Neural cell (in vitro differentiated cells): ENCODE measurements around the gene SDR42E1. TPM values are rescaled to one million over a fixed set of nuclear protein-coding genes. Genes with fewer than 3 reads are reported as not detected.

Source experiments
- H2AFZ ChIP-seq: fragments of 200-600, 300-800 bp; sonication (generic), shearing (Covaris generic); 2 replicates; pipeline ENCODE4 v1.6.0; 2014; ENCODE audit warnings: low read depth, mild to moderate bottlenecking, antibody characterized with exemption, low read length, moderate library complexity
- H3F3A ChIP-seq: fragments of 200-600 bp; shearing (Covaris generic); 2 replicates; pipeline ENCODE4 v1.6.1; 2016; ENCODE audit warnings: mild to moderate bottlenecking, moderate library complexity, mixed read lengths, antibody characterized with exemption, low read length; ENCODE audit not compliant: insufficient read depth, poor library complexity, severe bottlenecking
- H3K27ac ChIP-seq: fragments of 200-600, 300-800 bp; sonication (generic), shearing (Covaris generic); 2 replicates; pipeline ENCODE4 v1.5.1; 2014; ENCODE audit warnings: mild to moderate bottlenecking, low read length, moderate library complexity
- H3K27me3 ChIP-seq: fragments of 300-800, 200-600 bp; sonication (generic), shearing (Covaris generic); 2 replicates; pipeline ENCODE4 v1.6.0; 2014; ENCODE audit warnings: mild to moderate bottlenecking, low read depth, low read length, moderate library complexity; ENCODE audit not compliant: insufficient read depth
- H3K36me3 ChIP-seq: fragments of 300-800, 200-600 bp; sonication (generic), shearing (Covaris generic); 2 replicates; pipeline ENCODE4 v1.5.1; 2014; ENCODE audit warnings: mild to moderate bottlenecking, antibody characterized with exemption, low read length, moderate library complexity; ENCODE audit not compliant: insufficient read depth
- H3K4me2 ChIP-seq: fragments of 300-800, 200-600 bp; sonication (generic), shearing (Covaris generic); 2 replicates; pipeline ENCODE4 v1.6.0; 2014; ENCODE audit warnings: mild to moderate bottlenecking, low read length
- H3K4me3 ChIP-seq: fragments of 300-800, 200-600 bp; sonication (generic), shearing (Covaris generic); 2 replicates; pipeline ENCODE4 v1.5.1; 2014; ENCODE audit warnings: mild to moderate bottlenecking, low read length, moderate library complexity
- H3K79me2 ChIP-seq: fragments of 200-600 bp; shearing (Covaris generic); replicated peaks from 2 replicates; pipeline ENCODE4 v1.6.0; 2014; ENCODE audit warnings: mild to moderate bottlenecking, low read length, moderate library complexity; ENCODE audit not compliant: insufficient read depth
- H3K9ac ChIP-seq: fragments of 300-800, 200-600 bp; sonication (generic), shearing (Covaris generic); 2 replicates; pipeline ENCODE4 v1.6.1; 2016; ENCODE audit warnings: mild to moderate bottlenecking, low read length, mixed read lengths
- H3K9me2 ChIP-seq: fragments of 200-600 bp; shearing (Covaris generic); 2 replicates; pipeline ENCODE4 v1.6.1; 2016; ENCODE audit warnings: mild to moderate bottlenecking, low read length, mixed read lengths; ENCODE audit not compliant: insufficient read depth
- H3K9me3 ChIP-seq: fragments of 200-600, 300-800 bp; sonication (generic), shearing (Covaris generic); 2 replicates; pipeline ENCODE4 v1.6.1; 2016; ENCODE audit warnings: mild to moderate bottlenecking, mixed run types, low read length, moderate library complexity, mixed read lengths
- H4K20me1 ChIP-seq: fragments of 200-600 bp; shearing (Covaris generic); 2 replicates; pipeline ENCODE4 v1.6.1; 2016; ENCODE audit warnings: mild to moderate bottlenecking, mixed run types; ENCODE audit not compliant: insufficient read depth
- CTCF ChIP-seq: fragments of 450-650 bp; IDR thresholded peaks from 2 replicates; pipeline ENCODE4 v1.5.1; 2014; ENCODE audit warnings: antibody characterized with exemption, mild to moderate bottlenecking, moderate library complexity; ENCODE audit not compliant: poor library complexity, severe bottlenecking
- EP300 ChIP-seq: fragments of 450-650 bp; conservative IDR thresholded peaks from 2 replicates; pipeline ENCODE4 v1.6.1; 2014; ENCODE audit warnings: antibody characterized with exemption, mild to moderate bottlenecking, moderate library complexity; ENCODE audit not compliant: poor library complexity, severe bottlenecking
- MXI1 ChIP-seq: fragments of 450-650 bp; conservative IDR thresholded peaks from 2 replicates; pipeline ENCODE4 v1.6.1; 2014; ENCODE audit warnings: antibody characterized with exemption, mild to moderate bottlenecking; ENCODE audit not compliant: poor library complexity, severe bottlenecking
- POLR2AphosphoS5 ChIP-seq: IDR thresholded peaks from 2 replicates; pipeline ENCODE4 v1.6.1; 2012
- RAD21 ChIP-seq: fragments of 450-650 bp; conservative IDR thresholded peaks from 2 replicates; pipeline ENCODE4 v1.6.1; 2014; ENCODE audit warnings: antibody characterized with exemption, mild to moderate bottlenecking, moderate library complexity
- REST ChIP-seq: IDR thresholded peaks from 2 replicates; pipeline ENCODE4 v1.6.1; 2012; ENCODE audit warnings: borderline replicate concordance
- SMC3 ChIP-seq: fragments of 450-650 bp; conservative IDR thresholded peaks from 2 replicates; pipeline ENCODE4 v1.6.1; 2014; ENCODE audit warnings: antibody characterized with exemption, mild to moderate bottlenecking, moderate library complexity; ENCODE audit not compliant: poor library complexity
- TAF1 ChIP-seq: IDR thresholded peaks from 2 replicates; pipeline ENCODE4 v1.6.1; 2012; ENCODE audit warnings: low read depth
- polyA plus RNA-seq: library from polyadenylated mRNA; depleted of rRNA; stranded (reverse); fragments of >200 nt; gene quantifications from 2 replicates; pipeline ENCODE4 v1.2.3, GENCODE V29; 2014

Gene SDR42E1
- polyA plus RNA-seq, 1 donor from 2014 or later, result 0.02 TPM

- Histone ChIP-seq H3K4me3 (no peak overlapping the region), H3K36me3 (no peaks in the 10 kb centered on the region), H3K9ac (no peak overlapping the region), H3K9me2 (no peaks in the 10 kb centered on the region), H3F3A (no peaks in the 10 kb centered on the region), H3K4me2 (no peak overlapping the region), H3K27me3 (no peaks in the 10 kb centered on the region), H3K27ac (no peak overlapping the region), H3K9me3 (no peaks in the 10 kb centered on the region), H3K79me2 (no peaks in the 10 kb centered on the region), H2AFZ (no peak overlapping the region), H4K20me1 (no peaks in the 10 kb centered on the region)
- no peak for TF ChIP-seq SMC3
- no peak for TF ChIP-seq POLR2AphosphoS5
- no peak for TF ChIP-seq REST
These were observed 29.0 kb upstream of the SDR42E1 start for GRCh38 chr16:82040296-82040695.

GRCh38 chr16:82037666-82038065 lies 26.4 kb upstream of the SDR42E1 start:
- Histone ChIP-seq H3K27me3 (no peaks in the 10 kb centered on the region), H3K4me3 (no peak overlapping the region), H3F3A (no peaks in the 10 kb centered on the region), H3K4me2 (no peak overlapping the region), H3K36me3 (no peaks in the 10 kb centered on the region), H3K9ac (no peak overlapping the region), H3K9me2 (no peaks in the 10 kb centered on the region), H2AFZ (no peak overlapping the region), H3K27ac (no peak overlapping the region), H3K9me3 (no peaks in the 10 kb centered on the region), H4K20me1 (no peaks in the 10 kb centered on the region), H3K79me2 (no peaks in the 10 kb centered on the region)
- no peak for TF ChIP-seq POLR2AphosphoS5

- Histone ChIP-seq H3K9ac (no peak overlapping the region), H3K9me2 (no peaks in the 10 kb centered on the region), H3F3A (no peaks in the 10 kb centered on the region), H3K27ac (no peak overlapping the region), H3K36me3 (no peaks in the 10 kb centered on the region), H3K9me3 (no peaks in the 10 kb centered on the region), H4K20me1 (no peaks in the 10 kb centered on the region), H3K4me2 (no peak overlapping the region), H3K79me2 (no peaks in the 10 kb centered on the region), H3K27me3 (no peaks in the 10 kb centered on the region), H2AFZ (no peak overlapping the region), H3K4me3 (no peak overlapping the region)
- no peak for TF ChIP-seq REST
- no peak for TF ChIP-seq CTCF
- TF ChIP-seq RAD21, result no peak
- no peak for TF ChIP-seq TAF1
- no peak for TF ChIP-seq POLR2AphosphoS5
- no peak for TF ChIP-seq SMC3
- TF ChIP-seq MXI1, result no peak
- TF ChIP-seq EP300, result no peak
These were observed 26.0 kb upstream of the SDR42E1 start for GRCh38 chr16:82037251-82037650.
